Measurements from ENCODE around the gene KLF15.

KLF15 gene

DNA sequence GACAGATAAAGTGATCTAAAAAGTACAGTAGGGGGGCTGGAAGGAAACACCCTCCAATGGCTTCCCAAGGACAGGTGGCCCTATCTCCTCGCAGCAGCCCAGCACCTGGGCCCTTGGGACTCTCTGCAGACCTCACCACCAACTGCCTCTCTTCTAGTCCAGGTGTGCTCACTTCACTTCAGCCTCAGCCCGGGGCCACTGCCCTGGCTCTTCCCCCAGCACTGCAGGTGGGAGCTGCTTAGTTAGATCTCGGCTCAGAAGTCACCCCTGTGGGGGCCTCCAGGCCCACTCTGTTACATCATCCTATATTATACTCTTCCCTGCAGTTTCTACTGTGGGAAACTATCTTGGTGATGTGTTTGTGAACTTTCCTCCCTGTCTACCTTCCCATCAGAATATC lies 2.0 kb downstream of the KLF15 start:
- DNase-seq (ENCODE audit: low read depth), result no peak
- TF ChIP-seq CTCF (conservative IDR thresholded peaks at IDR 0.05; ENCODE audit: low read length), result no peak
- no peak overlapping the region for H3K4me3 ChIP-seq (ENCODE audit: low read length)

DNA sequence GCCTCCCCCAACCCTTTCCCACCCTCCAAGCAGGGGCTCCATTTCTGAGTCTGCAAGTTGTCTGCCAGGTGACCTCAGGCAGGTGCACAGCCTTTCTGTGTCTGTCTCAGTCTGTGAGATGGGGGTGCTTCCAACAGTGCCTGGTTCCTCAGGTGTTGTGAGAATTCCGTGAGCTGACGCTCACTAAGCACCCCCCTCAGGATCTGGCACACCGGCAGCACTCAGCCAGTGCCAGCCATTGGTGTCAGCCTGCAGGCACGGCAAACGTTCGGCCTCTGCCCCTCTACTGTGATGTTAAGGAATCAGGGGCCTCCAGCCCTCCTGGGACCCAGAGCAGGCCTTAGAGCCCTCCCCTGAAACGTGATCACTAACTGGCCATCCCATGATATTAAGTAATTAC lies 2.4 kb downstream of the KLF15 start:
- TF ChIP-seq CTCF (conservative IDR thresholded peaks at IDR 0.05; ENCODE audit: low read length), result no peak
- DNase-seq (ENCODE audit: low read depth), result no peak
- no peak overlapping the region for H3K4me3 ChIP-seq (ENCODE audit: low read length)

- no peak overlapping the region for H3K4me3 ChIP-seq (ENCODE audit: low read length)
- TF ChIP-seq CTCF (conservative IDR thresholded peaks at IDR 0.05; ENCODE audit: low read length), result no peak
- DNase-seq (ENCODE audit: low read depth), result no peak
Measured at GRCh38 chr3:126353694-126354321, 3.4 kb downstream of the KLF15 start.

GRCh38 chr3:126352476-126353454 lies 4.4 kb downstream of the KLF15 start:
- TF ChIP-seq CTCF (conservative IDR thresholded peaks at IDR 0.05; ENCODE audit: low read length), result no peak
- DNase-seq (ENCODE audit: low read depth), result no peak
- H3K4me3 ChIP-seq (ENCODE audit: low read length), result no peak overlapping the region

DNA sequence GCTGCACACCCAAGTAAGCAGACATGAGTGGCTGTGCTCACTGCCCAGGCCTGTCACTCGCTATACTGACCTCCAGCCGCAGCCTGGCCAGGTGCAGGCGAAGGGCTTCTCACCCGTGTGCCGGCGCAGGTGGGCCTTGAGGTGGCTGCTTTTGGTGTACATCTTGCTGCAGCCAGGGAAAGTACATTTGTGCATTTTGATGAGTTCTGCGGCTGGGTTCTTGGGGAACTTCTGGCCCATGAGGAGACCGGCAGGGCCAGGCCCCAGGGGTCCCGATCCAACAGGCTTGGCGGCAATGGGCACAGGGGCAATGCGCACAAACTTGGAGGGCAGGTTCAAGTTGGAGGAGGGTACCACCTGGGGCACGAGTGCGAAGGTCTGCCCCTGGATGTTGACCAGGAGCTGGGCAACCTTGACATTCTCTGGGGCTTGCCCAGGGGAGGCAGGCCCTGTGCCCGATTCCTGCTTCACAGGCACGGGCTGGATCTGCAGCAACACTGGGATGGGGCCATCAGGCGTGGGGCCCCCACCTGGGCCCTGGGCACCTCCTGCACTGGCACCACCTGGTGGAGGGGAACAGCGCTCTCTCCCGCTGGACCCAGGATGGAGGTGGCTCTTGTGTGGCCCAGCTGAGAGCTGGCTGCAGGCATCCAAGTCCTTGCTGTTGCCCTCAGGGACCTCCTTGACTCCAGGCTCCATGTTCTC lies 5.3 kb downstream of the KLF15 start:
- no peak overlapping the region for H3K4me3 ChIP-seq (ENCODE audit: low read length)
- TF ChIP-seq CTCF (conservative IDR thresholded peaks at IDR 0.05; ENCODE audit: low read length), result no peak
- no peak for DNase-seq (ENCODE audit: low read depth)

GRCh38 chr3:126351086-126351770 lies 6.0 kb downstream of the KLF15 start:
- no peak for DNase-seq (ENCODE audit: low read depth)
- no peak for TF ChIP-seq CTCF (conservative IDR thresholded peaks at IDR 0.05; ENCODE audit: low read length)
- H3K4me3 ChIP-seq (ENCODE audit: low read length), result no peak overlapping the region

Measured in AG10803 (cell line).